GM11168 (cell line): ENCODE data around the gene C9.
"Not testable (repeated sequence)": the region's sequence is repeated elsewhere in the genome, so short reads cannot be mapped to it uniquely, and the experiment has no call there.

Experiments used
- in situ Hi-C: fragments of 300-500 bp; cut with MboI; formaldehyde crosslinking; loops from one replicate; pipeline ENCODE4 v1.12.0; 2022; ENCODE audit warnings: low sequenced_read_pairs; ENCODE audit not compliant: unreplicated experiment

Gene C9

GRCh38 chr5:39272869-39273231, 91.4 kb downstream of the C9 start:
- in situ Hi-C loops = not testable (repeated sequence)

GRCh38 chr5:39270225-39270848, 94.0 kb downstream of the C9 start:
- in situ Hi-C loops = no loop called here

GRCh38 chr5:39267186-39267585, 97.1 kb downstream of the C9 start:
- in situ Hi-C loops = no loop called here

GRCh38 chr5:39266442-39266841, 97.9 kb downstream of the C9 start:
- in situ Hi-C loops = no loop called here

- in situ Hi-C loops = loop anchor here (5.0 kb wide), 1 partner anchor 42 kb away; no protein-coding TSS in a partner anchor
Measured at GRCh38 chr5:39264528-39264927, 99.8 kb downstream of the C9 start.

GRCh38 chr5:39262981-39263380, 101.3 kb downstream of the C9 start:
- in situ Hi-C loops = loop anchor here (5.0 kb wide), 1 partner anchor 41 kb away; no protein-coding TSS in a partner anchor

- in situ Hi-C loops = loop anchor here (5.0 kb wide), 1 partner anchor 38 kb away; no protein-coding TSS in a partner anchor
Measured at GRCh38 chr5:39260095-39260494, 104.2 kb downstream of the C9 start.

- in situ Hi-C loops = no loop called here
Measured at GRCh38 chr5:39257554-39257953, 106.7 kb downstream of the C9 start.

GRCh38 chr5:39256477-39257235, 107.6 kb downstream of the C9 start:
- in situ Hi-C loops = no loop called here

- in situ Hi-C loops = no loop called here
Measured at GRCh38 chr5:39255406-39255805, 108.9 kb downstream of the C9 start.

- in situ Hi-C loops = no loop called here
Measured at GRCh38 chr5:39254671-39255070, 109.6 kb downstream of the C9 start.

GRCh38 chr5:39253196-39253595, 111.1 kb downstream of the C9 start:
- in situ Hi-C loops = no loop called here

GRCh38 chr5:39249564-39250274, 114.6 kb downstream of the C9 start:
- in situ Hi-C loops = no loop called here

GRCh38 chr5:39249069-39249468, 115.2 kb downstream of the C9 start:
- in situ Hi-C loops = no loop called here

GRCh38 chr5:39240750-39241149, 123.5 kb downstream of the C9 start:
- in situ Hi-C loops = no loop called here

- in situ Hi-C loops = no loop called here
Measured at GRCh38 chr5:39238366-39239105, 125.8 kb downstream of the C9 start.

- in situ Hi-C loops = no loop called here
Measured at GRCh38 chr5:39236718-39237117, 127.6 kb downstream of the C9 start.

GRCh38 chr5:39235648-39236047, 128.6 kb downstream of the C9 start:
- in situ Hi-C loops = no loop called here

GRCh38 chr5:39234494-39234893, 129.8 kb downstream of the C9 start:
- in situ Hi-C loops = not testable (repeated sequence)
